GM18873 (cell line): ENCODE data around the gene SIK2.
"Not testable (repeated sequence)": the region's sequence is repeated elsewhere in the genome, so short reads cannot be mapped to it uniquely, and the experiment has no call there.

ENCODE experiments used
- ATAC-seq: cut with Tn5 transposase; IDR thresholded peaks from one replicate; pipeline ENCODE4 v1.9.1; 2021; ENCODE audit warnings: mild to moderate bottlenecking, moderate library complexity, moderate number of reproducible peaks; ENCODE audit not compliant: unreplicated experiment, low FRiP score

Gene SIK2

GRCh38 chr11:111693224-111693937 lies 91.1 kb downstream of the SIK2 start:
- no peak for ATAC-seq

DNA sequence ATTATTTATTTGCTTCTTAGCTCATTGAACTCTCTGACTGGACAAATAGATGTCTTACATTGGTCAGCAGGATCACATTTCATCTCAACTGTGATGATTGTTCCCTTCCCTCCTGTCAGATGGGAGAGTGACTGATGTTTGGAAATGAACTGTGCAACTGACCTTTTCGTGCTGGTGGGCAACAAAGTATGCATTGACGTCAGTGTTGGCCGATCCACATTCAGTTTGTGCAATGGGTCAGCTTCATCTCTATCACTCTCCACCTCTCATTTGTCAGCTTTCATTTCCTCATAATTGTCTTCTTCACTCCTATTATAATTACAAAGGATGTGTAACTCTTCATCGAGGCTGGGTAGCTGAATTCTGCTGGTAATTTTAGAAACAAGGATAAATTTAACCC lies 92.6 kb downstream of the SIK2 start:
- ATAC-seq = no peak

DNA sequence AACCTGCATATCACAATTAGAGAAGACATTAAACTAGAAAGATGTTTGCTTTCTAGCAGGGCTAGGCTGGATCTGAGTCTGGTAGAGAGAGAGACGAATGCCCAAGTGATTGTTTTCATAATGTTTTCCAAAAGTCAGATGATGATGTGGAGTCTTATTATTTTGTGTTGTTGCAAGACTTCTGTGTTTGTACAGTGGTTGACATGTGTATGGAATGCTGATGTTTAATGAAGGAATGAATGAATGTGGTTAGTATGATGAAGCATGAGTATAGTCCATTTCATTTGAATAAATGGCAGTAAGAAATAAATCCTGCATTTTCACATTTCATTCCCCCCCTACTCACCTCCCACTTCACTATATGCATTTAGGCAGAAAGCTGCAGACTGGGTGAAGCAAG lies 94.3 kb downstream of the SIK2 start:
- no peak for ATAC-seq

GRCh38 chr11:111697933-111698371 lies 95.7 kb downstream of the SIK2 start:
- ATAC-seq = no peak

DNA sequence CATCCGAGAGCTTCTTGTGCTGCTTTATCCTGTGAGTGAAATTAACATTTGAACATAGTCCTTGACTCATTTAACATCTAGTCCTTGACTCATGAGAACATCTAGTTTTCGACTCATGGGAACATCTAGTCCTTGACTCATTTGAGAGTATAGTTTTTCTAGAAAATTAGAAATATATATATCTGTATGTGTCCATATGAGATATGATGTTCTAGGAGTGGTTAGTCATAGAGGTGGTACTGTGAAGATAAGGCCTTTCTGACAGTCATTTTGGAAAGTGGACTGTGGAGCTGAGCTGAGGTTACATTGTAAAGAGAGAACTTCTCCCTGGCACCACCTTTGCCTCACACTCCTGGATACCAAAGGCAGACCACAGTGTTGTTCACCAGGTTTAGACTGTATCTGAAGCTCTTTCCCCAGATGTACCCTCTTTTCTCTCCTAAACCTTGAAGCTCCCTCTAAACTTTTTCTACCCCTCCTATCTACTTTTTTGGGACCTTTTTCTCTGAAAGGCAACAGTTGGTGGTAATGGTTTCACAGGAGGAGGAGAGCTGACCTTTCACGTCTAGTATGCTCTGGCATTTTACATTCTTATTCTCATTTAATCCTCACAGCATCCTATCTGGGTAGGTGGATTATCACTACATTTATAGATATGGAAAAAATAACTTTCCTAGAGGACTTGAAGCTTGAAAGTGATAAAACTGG lies 96.8 kb downstream of the SIK2 start:
- ATAC-seq = no peak

DNA sequence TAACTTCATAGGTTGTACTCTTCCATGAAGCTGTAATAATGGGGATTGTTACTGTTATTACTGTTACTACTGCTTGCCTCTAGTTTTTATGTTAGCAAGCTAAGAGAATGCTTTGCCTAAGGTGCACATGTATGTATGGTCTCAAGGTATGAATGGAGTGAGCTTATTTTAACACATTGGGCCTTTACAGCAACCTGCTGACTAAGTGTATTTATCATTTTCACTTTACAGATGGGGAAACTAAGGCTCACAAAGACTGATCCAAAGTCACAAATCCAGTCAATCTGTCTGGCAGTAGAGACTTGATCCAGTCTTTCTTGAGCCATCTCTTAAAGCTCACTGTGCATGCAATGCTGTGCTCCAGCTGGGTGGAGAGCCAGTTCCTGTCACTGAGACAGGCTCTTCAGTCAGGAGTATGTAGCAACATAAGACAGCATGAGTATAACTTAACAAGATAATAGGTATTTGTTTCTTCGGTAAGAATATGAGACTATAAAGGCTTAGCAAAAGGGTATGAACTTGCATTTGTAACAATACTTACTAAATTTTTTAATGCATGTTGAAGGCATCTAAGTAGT lies 97.4 kb downstream of the SIK2 start:
- no peak for ATAC-seq

DNA sequence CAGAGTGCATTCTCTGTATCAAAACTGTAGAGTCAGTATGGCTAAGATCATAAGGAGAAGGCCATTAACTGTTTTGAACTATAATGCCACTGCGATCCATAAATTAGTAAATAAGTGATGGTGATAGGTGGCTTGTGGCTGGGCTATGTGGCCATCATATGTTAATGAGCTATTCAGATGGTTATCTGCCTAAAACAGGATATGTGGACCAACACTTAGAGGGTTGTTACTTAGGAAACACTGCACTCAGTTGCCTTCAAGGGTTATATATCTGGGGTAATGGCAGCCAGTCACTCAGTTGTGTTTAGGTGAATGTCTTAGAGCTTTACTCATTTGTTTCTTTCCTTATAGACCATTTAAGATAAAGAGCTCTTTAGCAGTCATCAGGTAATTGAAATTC lies 97.9 kb downstream of the SIK2 start:
- no peak for ATAC-seq

GRCh38 chr11:111702623-111703022 lies 100.4 kb downstream of the SIK2 start:
- ATAC-seq = no peak

DNA sequence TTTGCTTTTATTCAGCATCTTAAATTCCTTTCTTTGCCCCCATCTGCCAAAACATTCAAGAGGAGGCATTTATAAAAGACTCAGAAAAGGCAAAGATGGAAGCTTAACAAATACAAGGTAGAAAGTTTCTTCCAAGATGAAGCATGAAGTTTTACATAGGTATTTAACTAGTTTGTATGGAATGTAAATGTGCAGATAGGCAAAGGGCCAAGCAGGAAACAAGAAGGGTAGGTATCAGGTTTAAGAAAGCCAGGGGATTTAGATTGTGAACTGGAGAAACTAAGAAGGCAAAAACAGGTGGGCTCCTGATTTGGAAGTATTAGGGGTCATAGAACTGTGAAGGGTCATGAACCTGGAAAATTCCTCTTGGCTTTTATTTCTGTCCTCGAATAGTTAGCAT lies 101.3 kb downstream of the SIK2 start:
- ATAC-seq = no peak

DNA sequence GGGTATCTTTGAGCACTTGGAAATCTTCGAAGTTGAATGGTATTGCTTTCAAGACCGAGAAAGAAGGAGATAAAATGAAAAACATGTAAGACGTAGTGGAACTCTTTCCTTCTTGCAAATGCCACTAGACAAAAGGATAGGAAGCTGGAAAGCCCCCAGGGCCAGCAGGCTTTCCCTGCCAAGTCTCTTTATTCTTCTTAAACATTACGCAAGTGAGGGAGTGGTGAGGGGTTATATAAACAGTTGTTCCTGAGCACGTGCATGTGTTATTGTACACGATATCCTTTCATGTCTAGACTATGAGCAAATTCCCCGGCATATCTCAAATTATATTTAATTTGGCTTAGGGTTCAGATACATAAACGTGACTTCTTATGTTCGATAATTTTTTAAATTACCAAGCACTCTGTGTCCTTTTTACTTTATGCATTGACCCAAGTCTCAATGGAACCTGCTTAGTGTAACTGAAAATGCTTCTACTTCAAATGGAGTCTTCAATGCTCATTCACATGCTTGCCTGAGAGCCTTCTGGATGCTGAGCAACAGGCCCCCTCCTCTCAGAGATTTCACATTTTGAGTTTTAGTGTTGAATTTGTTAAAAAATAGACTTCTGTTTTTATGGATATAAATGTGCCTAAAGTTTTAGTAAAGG lies 104.9 kb downstream of the SIK2 start:
- no peak for ATAC-seq

GRCh38 chr11:111707691-111708067 lies 105.4 kb downstream of the SIK2 start:
- no peak for ATAC-seq

DNA sequence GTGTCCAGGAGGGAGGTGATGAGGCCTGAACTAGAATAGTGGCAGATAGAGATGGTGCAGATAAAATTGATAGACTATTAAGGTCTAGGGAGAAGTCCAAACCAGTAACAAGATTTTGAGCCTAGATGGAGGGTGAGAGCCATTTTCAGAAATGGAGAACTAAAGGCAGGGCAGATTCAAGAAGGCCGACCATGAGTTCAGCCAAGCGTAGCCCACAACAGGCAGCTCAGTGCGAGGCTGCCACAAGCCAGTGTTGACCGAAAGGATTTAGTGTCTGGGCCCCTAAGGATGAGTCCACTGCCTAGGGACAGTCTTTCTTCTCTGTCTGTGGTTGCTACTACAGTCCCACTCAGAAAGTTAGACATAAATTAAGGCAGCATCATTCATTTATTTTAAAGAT lies 112.3 kb downstream of the SIK2 start:
- no peak for ATAC-seq

DNA sequence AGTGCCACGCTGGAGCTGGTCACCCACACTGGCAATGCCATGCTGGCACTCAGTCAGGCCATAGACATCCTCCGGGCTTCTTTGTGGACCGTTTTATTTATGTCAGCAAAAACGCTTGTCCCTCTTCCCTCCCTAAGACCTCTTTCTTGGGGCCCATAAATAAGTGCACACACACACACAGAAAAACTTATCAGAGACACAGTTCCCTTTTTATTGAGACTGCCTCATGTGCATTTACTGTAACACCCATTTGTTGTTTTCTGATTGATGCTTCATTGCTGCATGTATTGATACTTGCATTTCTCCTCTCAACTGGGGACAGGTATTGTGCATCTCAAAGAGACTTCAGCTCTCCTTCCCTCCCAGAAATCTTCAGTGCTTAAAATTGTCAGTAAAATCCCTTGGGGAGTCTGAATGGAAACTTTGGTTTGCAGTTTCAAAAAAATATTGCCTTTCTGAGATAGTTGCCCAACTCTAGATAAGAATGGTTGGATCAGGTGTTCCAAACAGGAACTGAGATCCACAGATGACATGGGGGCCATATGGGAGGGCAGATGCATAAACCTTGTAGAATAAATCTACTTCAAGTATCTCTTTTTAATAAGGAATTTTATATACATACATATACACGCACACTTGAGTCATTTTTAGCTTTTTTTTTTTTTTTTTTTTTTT lies 113.0 kb downstream of the SIK2 start:
- no peak for ATAC-seq

DNA sequence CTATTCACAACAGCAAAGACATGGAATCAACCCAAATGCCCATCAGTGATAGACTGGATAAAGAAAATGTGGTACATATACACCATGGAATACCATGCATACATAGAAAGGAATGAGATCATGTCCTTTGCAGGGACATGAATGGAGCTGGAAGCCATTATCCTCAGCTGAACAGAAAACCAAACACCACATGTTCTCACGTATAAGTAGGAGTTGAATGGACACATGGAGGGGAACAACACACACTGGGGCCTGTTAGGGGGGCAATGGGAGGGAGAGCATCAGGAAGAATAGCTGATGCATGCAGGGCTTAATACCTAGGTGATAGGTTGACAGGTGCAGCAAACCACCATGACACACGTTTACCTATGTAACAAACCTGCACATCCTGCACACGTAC lies 115.4 kb downstream of the SIK2 start:
- ATAC-seq = not testable (repeated sequence)

- no peak for ATAC-seq
Measured at GRCh38 chr11:111718436-111718835, 116.2 kb downstream of the SIK2 start.

- ATAC-seq = no peak
Measured at GRCh38 chr11:111718859-111719258, 116.6 kb downstream of the SIK2 start.

- ATAC-seq = no peak
Measured at GRCh38 chr11:111719379-111719778, 117.1 kb downstream of the SIK2 start.

- no peak for ATAC-seq
Measured at GRCh38 chr11:111720801-111721494, 118.7 kb downstream of the SIK2 start.

- no peak for ATAC-seq
Measured at GRCh38 chr11:111722501-111722900, 120.3 kb downstream of the SIK2 start.

- no peak for ATAC-seq
Measured at GRCh38 chr11:111723595-111723994, 121.3 kb downstream of the SIK2 start.
